GM19328 (cell line): ENCODE measurements around the gene NOA1.

Experiments
- ATAC-seq: cut with Tn5 transposase; IDR thresholded peaks from one replicate; pipeline ENCODE4 v1.9.1; 2021; ENCODE audit warnings: mild to moderate bottlenecking, moderate library complexity; ENCODE audit not compliant: unreplicated experiment

Gene NOA1

DNA sequence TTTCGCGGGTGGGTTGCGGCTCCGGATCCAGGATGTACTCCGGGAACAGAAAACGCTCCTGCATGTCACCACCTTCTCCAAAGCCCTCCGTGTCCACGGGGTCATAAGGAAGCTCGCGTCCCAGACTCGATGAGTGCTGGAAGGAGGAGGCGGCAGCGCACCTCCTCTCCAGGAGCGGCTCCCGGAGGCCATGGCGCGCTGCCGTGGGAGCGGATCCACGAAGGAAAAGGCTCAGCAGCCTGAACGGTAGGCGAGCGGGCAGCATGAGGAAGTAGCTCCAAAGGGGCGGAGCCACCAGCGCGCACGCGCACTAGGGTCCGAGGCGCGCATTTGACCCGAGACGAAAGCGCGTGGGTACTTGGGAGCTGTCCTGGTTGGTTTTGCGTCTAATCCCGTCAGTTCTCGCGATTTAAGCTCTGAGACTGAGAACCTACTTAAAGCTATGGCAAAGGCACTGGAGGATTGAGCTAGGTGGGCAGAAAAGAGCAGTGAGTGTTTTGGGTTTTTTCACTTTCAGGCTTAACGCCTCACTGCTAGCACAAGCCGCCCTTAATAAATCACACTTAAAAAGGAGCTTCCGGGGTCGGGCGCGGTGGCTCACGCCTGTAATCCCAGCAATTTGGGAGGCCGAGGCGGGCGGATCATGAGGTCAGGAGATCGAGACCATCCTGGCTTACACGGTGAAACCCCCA is at the start of gene NOA1:
NOA1 (minus strand) TSS at position 286 of the 692 bp plus-strand sequence; CDS start at position 265, 21 bp downstream.
- ATAC-seq, result peak; percentile 84

DNA sequence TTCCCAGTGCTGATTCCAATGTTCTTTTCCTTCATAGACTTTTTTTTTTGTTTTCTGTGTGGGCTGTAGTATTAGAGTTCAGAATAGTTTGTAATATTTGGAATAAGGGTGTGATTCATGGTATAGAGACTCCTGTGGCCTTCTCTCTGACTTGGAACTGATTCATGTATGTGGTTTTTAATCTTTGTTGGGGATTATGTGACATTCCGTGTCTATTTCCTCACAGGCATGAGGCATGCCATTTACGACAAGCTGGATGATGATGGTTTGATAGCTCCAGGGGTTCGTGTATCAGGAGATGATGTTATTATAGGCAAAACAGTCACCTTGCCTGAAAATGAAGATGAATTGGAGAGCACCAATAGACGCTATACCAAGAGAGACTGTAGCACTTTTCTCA is 45.7 kb upstream of the NOA1 start:
- ATAC-seq, result no peak

DNA sequence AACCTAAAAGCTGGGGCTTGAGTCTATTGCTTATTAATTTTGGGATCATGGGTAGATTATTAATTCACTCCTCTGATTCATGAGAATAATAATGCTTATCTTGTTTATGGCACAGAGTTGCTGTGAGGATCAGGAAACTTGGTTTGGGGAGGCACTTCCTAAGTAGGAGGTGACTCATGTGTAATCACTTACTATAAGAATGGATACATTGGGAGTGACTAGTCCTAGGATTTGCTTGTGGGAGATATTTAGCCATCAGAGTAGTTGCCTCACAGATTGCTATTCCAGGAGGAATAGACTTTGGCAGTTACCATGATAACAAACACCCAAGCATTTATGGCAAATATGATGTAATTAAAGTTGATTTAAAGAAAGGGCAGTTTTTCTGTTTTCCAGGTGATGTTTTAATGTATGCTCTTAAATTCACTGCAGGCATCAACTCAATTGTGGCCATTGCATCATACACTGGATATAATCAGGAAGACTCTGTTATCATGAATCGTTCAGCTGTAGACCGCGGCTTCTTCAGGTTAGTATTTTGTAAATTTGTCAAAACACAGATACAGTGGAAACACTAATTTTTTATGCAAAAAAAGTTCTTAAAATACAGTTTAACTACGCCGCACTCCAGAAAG is 43.2 kb upstream of the NOA1 start:
- no peak for ATAC-seq

DNA sequence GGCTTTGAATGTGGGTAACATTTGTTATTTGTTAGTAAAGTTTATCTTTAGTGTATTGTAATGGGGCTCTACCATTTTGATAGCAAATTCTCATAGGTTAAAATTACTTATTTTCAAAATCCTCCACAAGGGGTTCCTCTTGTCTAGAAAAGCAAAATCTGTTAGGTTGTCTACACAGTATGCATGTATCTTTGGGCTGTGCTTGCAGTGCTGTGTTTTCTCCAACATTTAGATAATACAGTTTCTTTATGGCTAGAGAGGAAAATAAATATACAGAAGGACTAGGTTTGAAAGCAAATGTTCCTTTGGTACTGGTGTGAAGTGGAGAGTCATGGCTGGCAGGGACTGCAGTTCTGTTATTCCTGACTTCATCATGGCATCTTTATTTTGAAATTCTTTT is 41.6 kb upstream of the NOA1 start:
- no peak for ATAC-seq

DNA sequence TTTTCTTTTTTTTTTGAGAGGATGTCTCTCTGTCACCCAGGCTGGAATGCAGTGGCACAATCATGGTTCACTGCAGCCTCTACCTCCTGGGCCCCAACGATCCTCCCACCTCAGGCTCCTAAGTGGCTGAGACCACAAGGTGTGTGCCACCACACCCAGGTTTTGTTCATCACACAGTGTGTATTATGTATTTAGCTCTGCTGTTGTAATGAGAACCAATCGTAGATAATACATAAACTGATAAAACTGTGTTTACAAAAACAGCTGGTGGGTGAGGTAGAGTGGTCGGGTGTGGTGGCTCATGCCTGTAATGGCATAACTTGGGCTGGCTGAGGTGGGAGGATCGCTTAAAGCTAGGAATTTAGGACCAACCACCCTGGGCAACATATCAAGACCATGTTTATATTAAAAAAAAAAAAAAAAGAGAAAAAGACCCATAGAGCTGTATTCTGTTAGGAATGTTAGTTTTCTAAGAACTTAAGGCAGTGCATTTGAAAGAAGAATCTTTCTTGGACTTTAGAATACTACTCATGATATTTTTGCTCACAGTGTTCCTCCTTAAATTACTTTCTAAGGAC is 36.2 kb upstream of the NOA1 start:
- ATAC-seq, result no peak

DNA sequence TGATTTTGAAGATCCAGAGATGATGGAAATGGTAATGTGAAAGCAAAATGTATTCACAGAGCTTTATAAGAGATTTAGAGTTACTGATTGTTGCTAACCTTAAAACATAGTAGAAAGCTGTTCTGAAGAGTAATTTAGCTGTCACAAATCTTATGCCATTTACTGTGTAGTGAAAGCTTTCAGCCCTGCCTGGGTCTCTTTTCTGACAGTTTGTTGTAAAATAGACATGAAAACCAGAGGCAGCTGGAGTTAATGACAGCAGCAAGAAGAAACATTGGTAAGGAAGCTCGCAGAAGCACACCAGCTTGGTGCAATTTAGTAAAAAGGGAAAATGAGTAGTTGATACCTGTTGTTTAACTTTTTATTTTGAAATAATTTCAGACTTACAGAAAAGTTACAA is 22.3 kb upstream of the NOA1 start:
- ATAC-seq, result no peak

DNA sequence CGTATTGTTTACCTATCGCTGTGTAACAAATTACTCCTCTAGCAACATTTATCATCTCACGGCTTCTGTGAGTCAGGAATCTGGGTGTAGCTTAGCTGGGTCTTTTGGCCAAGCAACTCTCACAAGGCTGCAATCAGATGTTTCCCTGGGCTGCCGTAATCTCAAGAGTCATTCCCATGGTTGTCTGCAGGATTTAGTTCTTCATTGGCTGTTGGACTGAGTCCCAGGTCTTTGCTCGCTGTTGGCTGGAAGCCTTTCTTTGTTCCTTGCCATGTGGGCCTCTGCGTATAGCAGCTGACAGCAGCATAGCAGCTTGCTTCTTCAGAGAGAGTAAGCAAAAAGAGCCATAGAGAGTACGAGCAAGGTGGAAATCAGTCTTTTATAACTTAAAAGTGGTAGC is 18.1 kb upstream of the NOA1 start:
- no peak for ATAC-seq

DNA sequence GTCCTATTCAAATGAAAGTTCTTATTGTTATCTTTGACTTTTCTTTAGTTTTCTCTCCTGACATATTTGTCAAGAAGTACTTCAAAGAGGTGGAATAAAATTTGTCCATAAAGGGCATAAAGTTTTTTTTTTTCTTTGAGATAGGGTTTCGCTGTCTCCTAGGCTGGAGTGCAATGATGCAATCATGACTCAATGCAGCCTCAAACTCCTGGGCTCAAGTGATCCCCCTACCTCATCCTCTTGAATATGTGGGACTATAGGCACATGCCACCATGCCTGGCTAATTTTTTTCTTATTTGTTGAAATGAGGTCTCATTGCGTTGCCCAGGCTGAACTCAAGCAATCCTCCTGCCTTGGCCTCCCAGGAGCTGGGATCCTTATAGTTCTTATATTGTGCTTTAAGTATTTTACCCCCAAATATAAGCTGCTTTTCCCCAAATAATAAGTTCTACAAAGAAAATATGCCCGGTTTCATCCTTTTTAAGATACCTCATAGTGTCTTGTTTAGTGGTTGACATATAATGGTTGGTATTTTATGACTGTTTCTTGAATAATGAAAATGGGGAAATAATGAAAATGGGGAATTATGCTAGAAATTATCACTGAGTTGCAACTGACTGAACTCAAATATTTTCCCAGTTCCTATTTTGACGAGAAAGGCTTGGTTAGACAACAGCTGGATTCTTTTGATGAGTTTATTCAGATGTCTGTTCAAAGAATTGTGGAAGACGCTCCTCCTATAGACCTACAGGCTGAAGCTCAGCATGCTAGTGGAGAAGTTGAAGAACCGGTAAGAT is 12.9 kb upstream of the NOA1 start:
- no peak for ATAC-seq

DNA sequence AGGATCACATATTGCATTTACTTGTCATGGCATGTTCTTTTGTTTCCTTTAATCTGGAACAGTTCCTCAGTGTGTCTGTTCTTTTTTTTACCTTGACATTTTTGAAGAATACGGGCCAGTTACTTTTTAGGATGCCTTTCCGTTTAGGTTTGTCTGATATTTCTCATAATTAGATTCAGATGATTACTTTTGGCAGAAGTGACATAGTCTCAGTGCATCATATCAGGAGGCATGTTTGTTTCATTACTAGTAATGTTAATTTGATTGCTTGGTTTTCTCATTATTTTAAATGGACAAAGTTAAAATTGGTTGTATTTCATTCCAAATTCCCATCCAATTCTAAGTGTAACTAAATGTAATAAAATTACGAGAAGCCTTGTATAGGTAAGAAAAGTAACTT is 9.5 kb upstream of the NOA1 start:
- no peak for ATAC-seq

DNA sequence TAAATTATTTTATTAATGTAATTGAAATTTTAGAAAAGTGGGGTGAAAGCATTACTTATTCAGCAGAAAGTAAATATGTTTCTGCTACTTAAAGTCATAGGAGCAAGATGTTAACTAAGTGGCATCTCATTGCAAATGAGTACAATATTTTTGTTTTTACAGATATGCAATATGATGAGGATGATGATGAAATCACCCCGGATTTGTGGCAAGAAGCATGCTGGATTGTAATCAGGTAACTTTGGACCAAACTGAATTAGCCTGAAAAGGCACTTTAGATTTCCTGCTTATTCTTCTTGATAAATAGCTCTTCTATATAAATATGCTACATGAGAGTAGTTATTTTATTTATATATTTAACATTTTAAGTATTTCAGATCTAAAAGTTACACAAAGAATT is 8.8 kb upstream of the NOA1 start:
- no peak for ATAC-seq

DNA sequence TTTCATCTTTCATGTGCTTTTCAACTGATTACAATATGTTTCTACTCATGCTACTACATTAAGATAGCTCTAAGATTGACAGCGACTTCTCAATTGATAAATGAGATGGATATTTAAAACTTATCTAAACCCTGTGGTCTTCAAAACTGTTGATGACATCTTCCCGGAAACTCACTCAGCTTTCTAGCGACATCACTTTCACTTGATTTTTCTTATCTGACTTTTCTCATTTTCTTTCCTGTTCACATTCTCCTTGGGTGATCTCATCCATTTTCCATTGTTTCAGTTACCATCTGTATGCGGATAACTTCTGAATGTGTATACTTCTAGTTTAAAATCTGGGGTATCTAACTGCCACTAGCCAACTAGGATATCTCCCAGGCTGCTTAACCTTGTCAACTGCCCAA is 4.4 kb upstream of the NOA1 start:
- ATAC-seq, result no peak

DNA sequence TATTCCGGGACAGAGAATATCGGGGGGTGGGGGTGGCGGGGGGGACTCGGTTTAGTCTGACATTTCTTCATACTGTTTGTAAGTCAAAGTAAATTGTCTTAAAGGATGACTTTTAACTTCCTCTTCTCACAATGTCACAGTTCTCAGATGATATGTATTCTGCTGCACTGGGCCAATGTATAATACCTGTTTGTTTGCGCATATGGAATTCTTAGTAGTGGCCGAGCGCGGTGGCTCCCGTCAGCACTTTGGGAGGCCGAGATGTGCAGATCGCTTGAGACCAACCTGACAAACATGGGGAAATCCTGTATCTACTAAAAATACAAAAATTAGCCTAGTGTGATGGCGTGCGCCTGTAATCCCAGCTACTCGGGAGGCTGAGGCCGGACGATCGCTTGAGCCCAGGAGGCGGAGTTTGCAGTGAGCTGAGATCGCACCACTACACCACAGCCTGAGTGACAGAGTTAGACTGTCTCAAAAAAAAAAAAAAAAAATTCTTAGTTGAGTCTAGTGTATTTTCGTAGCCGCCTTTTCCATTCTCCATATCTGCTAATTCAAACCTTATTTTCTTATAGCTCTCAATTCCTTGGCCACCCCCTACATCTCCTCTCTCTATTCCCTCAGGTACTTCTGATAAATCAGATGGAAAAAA is 2.1 kb upstream of the NOA1 start:
- ATAC-seq, result no peak

DNA sequence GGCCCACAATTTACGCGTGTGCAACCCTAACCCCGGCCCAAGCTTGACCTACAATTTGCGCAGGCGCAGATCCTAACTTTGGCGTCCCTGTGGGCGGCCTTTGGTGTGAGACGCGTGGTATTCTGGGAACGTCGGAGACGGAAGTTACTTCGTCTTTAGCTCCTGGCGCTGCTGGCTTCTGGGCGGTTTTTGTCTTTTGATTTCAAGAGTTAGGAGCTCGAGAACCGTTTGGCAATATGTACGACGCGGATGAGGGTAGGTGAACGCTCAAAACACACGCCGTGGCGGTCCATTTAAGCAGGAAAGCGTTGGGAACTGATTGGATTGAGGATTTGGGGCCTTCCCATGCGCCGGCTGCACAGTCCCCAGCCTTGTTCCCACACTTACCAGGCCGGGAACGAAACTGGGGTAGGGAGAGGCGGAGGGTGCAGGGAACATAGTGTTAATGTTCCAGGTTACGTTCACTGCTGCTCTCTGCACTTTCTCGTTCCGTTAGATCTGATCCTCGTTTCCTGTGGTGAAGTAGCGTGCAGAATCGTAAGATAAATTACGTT is 1.4 kb upstream of the NOA1 start, which contains the start of gene POLR2B:
POLR2B (plus strand) TSS at position 147 of the 554 bp plus-strand sequence; CDS start at position 237, 90 bp downstream.
- ATAC-seq, result peak; percentile 51

DNA sequence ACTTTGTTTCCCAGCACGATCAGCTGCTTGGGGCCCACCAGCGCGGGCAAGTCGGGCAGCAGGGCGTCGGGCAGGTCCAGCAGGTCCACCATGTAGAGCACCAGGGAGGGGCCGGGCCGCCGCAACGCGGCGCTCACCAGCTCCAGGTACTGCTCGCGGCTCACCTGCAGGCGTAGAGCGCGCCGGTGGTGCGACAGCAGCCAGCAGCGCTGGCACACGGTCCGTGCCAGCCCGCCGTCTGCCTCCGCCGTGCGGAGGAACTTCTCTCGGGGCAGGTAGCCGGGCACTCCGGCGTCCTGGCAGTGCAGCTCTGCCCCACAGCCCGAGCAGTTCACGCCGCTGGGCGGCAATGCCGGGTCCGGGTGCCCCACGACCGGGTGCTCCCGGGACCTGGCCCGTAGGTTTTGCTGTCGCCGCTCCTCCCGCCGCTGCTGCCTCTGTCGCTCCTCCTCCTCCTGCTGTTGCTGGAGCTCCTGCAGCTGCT is 527 bp downstream of the NOA1 start:
- peak; percentile 15 for ATAC-seq

DNA sequence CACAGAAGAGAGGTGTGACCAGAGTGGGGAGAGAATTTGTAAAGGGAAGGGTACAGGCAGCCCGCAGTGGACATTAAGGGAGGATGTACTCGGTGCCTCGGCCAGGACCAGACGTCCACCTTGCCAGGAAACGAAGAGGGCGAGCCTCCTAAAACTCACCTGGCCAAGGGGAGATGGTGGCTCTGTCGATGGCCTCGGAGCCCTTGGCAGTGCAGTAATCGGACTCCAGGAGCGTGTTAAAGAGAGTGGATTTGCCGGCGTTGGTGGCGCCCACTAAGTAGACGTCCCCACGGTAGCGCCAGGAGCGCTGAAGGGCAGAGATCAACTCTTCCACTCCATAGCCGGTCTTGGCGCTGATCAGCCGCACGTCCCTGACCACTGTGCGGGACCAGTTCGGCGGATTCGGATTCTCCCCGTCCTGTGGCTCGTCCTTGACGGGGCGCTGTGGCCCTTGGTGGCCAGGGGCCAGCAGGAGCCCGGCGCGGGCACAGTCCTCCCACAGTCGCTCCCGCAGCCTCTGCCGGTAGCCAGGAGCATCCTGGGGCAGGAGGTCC is 1.0 kb downstream of the NOA1 start:
- ATAC-seq, result no peak

DNA sequence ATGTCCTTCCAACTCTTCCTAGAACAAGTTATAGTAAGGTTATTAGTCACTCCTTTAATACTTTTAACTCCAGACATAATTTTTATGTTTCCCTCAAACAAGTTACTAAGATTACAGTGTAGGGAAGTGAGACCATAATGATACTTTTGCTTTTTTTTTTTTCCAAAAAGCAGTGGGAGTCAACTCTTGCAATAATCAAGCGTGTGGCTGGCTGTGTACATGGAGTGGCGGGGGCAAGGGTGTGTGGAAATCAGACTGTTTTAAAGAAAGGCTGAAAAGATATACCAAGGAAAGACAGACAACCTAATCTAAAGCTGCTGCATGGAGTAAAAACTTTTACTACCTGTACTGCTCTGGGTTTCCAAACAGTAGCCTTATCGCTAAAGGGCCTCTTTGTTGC is 4.1 kb downstream of the NOA1 start:
- no peak for ATAC-seq

DNA sequence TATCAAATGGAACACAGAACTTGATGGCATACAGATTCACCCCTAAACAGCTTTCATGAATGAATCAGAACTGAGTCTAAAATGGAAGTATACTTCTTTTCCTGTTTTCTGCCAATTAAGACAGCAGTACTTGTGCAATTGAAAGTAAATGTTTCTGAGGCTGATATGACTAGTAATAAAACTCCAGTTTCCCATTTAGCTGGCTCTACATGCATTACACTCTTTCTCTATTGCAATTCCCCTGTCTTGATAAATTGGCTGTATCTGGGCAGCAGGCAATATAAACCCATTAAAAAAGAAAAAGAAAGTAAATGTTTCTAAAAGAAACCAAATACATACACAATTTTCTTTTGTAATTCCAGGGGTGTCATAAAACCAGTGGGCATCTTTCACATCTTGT is 4.6 kb downstream of the NOA1 start:
- ATAC-seq, result no peak

DNA sequence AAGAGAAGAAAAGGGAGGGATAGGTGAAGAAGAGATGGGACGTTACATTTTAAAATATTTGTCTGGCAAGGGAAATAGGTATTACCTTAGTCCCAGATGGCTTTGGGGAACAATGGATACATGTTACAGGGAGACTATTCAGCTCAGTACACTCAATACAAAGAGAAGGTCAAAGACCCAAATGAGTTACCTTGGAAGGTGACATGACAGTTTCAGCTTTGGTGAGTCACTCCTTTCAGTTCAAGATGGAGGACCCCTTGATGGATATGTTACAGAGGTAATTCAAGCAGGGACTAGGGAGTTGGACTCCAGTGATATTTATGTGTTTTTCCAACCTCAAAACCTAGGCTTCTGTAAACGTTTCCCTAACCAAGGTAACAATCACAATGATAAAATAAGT is 5.0 kb downstream of the NOA1 start:
- no peak for ATAC-seq

DNA sequence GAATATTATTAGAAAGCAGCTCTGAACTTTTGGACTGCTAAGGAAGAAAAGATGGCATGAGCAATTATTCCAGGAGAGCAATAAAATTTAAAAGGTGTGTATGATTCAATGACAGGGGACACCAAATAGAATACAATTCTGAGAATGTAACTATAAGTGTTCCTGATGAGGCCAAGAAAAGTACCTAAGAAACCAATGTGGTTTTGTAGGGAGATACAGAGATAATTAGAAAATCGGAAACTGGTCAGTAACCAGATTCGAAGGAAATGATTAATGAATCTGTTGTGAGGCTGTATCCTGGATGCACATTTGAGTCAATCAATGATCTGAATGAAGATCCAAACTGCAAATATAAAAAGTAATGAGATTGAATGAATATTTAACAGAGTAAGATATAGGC is 6.0 kb downstream of the NOA1 start:
- no peak for ATAC-seq

DNA sequence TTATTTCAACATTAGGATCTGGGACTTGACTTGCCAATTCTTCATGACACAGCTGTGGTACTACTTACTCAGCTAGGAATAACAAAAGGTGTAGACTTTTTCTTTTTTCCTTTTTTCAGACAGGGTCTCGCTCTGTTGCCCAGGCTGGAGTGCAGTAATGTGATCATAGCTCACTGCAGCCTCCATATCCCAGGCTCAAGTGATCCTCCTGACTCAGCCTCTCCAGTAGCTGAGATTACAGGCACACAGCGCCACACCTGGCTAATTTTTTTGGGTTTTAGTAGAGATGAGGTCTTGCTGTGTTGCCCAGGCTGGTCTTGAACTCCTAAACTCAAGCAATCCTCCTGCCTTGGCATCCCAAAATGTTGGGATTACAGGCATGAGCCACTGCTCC is 16.3 kb downstream of the NOA1 start:
- ATAC-seq, result no peak
